HCT116 (cell line): ENCODE results near the gene CD3E. TPM values are rescaled to one million over a fixed set of nuclear protein-coding genes. Genes with fewer than 3 reads are reported as not detected.

Experiments used
- ATAC-seq: fragments of 200-7000 bp; cut with Tn5 transposase; 2 replicates; pipeline ENCODE4 v1.9.1; 2020; ENCODE audit warnings: mild to moderate bottlenecking, moderate library complexity
- BruUV-seq: library from RNA; stranded (reverse); fragments of 400-500 nt; replicated peaks from 2 replicates; lab custom pipeline; 2021; lab: Mats Ljungman, UMichigan
- CTCF ChIA-PET: fragments of 300-600 bp; sonication (Branson Sonifier 250); formaldehyde crosslinking; loops from one replicate; lab custom pipeline; 2021; ENCODE audit warnings: antibody characterized with exemption; lab: Charles Lee
- POLR2A ChIA-PET: fragments of 300-600, 350-600 bp; sonication (Branson Sonifier 250); formaldehyde crosslinking; loops from one replicate; lab custom pipeline; 2021; ENCODE audit warnings: antibody characterized with exemption; lab: Charles Lee
- RAD21 ChIA-PET, 2 experiments: fragments of 300-600 bp; sonication (Branson Sonifier 250); formaldehyde crosslinking; loops; one replicate each; lab custom pipeline; 2023; ENCODE audit warnings: low total read pairs in 2 of 2; ENCODE audit not compliant: uncharacterized antibody in 2 of 2, unreplicated experiment in 2 of 2, low non-redundant PET in 1 of 2; lab: Charles Lee
- DNase-seq: peaks from one replicate; pipeline ENCODE4 v3.0.0-alpha.2; 2010; ENCODE audit warnings: low read depth, low spot score
- H2AFZ ChIP-seq: fragments of 200-600 bp; shearing (Covaris generic), sonication (generic); 2 replicates; pipeline ENCODE4 v1.6.1; 2017; ENCODE audit warnings: low read depth, mixed run types, mixed read lengths, antibody characterized with exemption, low read length; ENCODE audit not compliant: poor library complexity, severe bottlenecking
- H3K27ac ChIP-seq: 2 replicates; pipeline ENCODE4 v1.5.1; 2012; ENCODE audit warnings: low read depth, low read length
- H3K27me3 ChIP-seq: fragments of 200-600 bp; sonication (generic); 2 replicates; pipeline ENCODE4 v1.6.1; 2016; ENCODE audit warnings: mixed run types, low read length, mixed read lengths; ENCODE audit not compliant: insufficient read depth
- H3K36me3 ChIP-seq, 2 experiments: fragments of 200-500 bp in 1 of 2; fragments of 200-600 bp in 1 of 2; sonication (Bioruptor generic) in 1 of 2; sonication (generic) in 1 of 2; 2 replicates each; pipeline versions ENCODE4 v1.5.1 to v1.6.1; 2014 to 2016; ENCODE audit warnings: low read length in 2 of 2, inconsistent platforms in 1 of 2, mixed read lengths in 1 of 2, mixed run types in 1 of 2; ENCODE audit not compliant: insufficient read depth in 2 of 2, control insufficient read depth in 1 of 2
- H3K4me1 ChIP-seq, 2 experiments: fragments of 200-600 bp in 1 of 2; sonication (generic) in 1 of 2; 2 replicates each; pipeline versions ENCODE4 v1.5.1 to v1.6.1; 2012 to 2017; ENCODE audit warnings: low read length in 2 of 2, inconsistent platforms in 1 of 2, mild to moderate bottlenecking in 1 of 2, mixed read lengths in 1 of 2, mixed run types in 1 of 2, moderate library complexity in 1 of 2; ENCODE audit not compliant: insufficient read depth in 2 of 2, control insufficient read depth in 1 of 2
- H3K4me2 ChIP-seq: fragments of 200-600 bp; sonication (generic); 2 replicates; pipeline ENCODE4 v1.6.1; 2017; ENCODE audit warnings: mixed run types, low read length, mixed read lengths
- H3K4me3 ChIP-seq, 2 experiments: fragments of 200-600 bp in 1 of 2; sonication (generic) in 1 of 2; replicated peaks in 1 of 2; 2 replicates each; pipeline ENCODE4 v1.5.1; 2011 to 2016; ENCODE audit warnings: low read length in 2 of 2, control low read depth in 1 of 2, low read depth in 1 of 2, mild to moderate bottlenecking in 1 of 2, mixed read lengths in 1 of 2, mixed run types in 1 of 2
- H3K79me2 ChIP-seq: fragments of 200-600 bp; sonication (generic); 2 replicates; pipeline ENCODE4 v1.6.1; 2017; ENCODE audit warnings: mild to moderate bottlenecking, mixed run types, low read length, moderate library complexity, mixed read lengths; ENCODE audit not compliant: insufficient read depth
- H3K9ac ChIP-seq: fragments of 200-600 bp; sonication (generic); 2 replicates; pipeline ENCODE4 v1.6.1; 2016; ENCODE audit warnings: low read length, mixed read lengths
- H3K9me2 ChIP-seq: fragments of 200-600 bp; sonication (generic), shearing (Covaris generic); 2 replicates; pipeline ENCODE4 v1.6.1; 2017; ENCODE audit warnings: mixed run types, mild to moderate bottlenecking, moderate library complexity; ENCODE audit not compliant: insufficient read depth
- H3K9me3 ChIP-seq, 2 experiments: fragments of 200-500 bp in 1 of 2; fragments of 200-600 bp in 1 of 2; sonication (Bioruptor generic) in 1 of 2; sonication (generic) in 1 of 2; 2 replicates each; pipeline ENCODE4 v1.6.1; 2014 to 2017; ENCODE audit warnings: low read length in 2 of 2, mixed read lengths in 2 of 2, inconsistent platforms in 1 of 2, low read depth in 1 of 2, mild to moderate bottlenecking in 1 of 2, mixed run types in 1 of 2, moderate library complexity in 1 of 2; ENCODE audit not compliant: control insufficient read depth in 1 of 2, insufficient read depth in 1 of 2
- H4K20me1 ChIP-seq: fragments of 200-600 bp; sonication (generic), shearing (Covaris generic); 2 replicates; pipeline ENCODE4 v1.6.1; 2017; ENCODE audit warnings: mixed run types, mild to moderate bottlenecking, moderate library complexity; ENCODE audit not compliant: insufficient read depth
- POLR2A ChIP-seq: IDR thresholded peaks from 2 replicates; pipeline ENCODE4 v1.7.0; 2011; ENCODE audit warnings: borderline replicate concordance; ENCODE audit not compliant: insufficient read depth, insufficient read length; ENCODE audit errors: extremely low read depth
- RAD21 ChIP-seq: IDR thresholded peaks from 2 replicates; pipeline ENCODE4 v1.6.1; 2012; ENCODE audit warnings: low read depth, mild to moderate bottlenecking
- SIN3A ChIP-seq: IDR thresholded peaks from 2 replicates; pipeline ENCODE4 v1.6.1; 2012; ENCODE audit warnings: low read depth
- YY1 ChIP-seq: IDR thresholded peaks from 2 replicates; pipeline ENCODE4 v1.6.1; 2011; ENCODE audit warnings: low read length, low read depth, moderate library complexity, mild to moderate bottlenecking; ENCODE audit not compliant: insufficient replicate concordance; ENCODE audit errors: extremely low read depth
- intact Hi-C: fragments of 100-400 bp; cut with micrococcal nuclease; formaldehyde crosslinking; loops from 2 replicates; pipeline ENCODE4 v1.10.0; 2022
- total RNA-seq: library from RNA; stranded (reverse); gene quantifications from one replicate; pipeline ENCODE4 v1.2.1, GENCODE V29; 2021; ENCODE audit not compliant: unreplicated experiment
- TF ChIP-seq, protein P1 (sequence below), 3 experiments: fragments of 200-600 bp in 1 of 3; sonication (generic) in 1 of 3; IDR thresholded peaks in 2 of 3; conservative IDR thresholded peaks in 1 of 3; 2 replicates each; pipeline ENCODE4 v1.5.1; 2012 to 2017; ENCODE audit warnings: low read depth in 2 of 3, low read length in 2 of 3, antibody characterized with exemption in 1 of 3, borderline replicate concordance in 1 of 3, control low read depth in 1 of 3, mild to moderate bottlenecking in 1 of 3, mixed read lengths in 1 of 3, mixed run types in 1 of 3, moderate library complexity in 1 of 3; ENCODE audit not compliant: insufficient read depth in 1 of 3

The CD3E gene
- total RNA-seq, 1 experiment from 2014 or later: 0.79 TPM

DNA sequence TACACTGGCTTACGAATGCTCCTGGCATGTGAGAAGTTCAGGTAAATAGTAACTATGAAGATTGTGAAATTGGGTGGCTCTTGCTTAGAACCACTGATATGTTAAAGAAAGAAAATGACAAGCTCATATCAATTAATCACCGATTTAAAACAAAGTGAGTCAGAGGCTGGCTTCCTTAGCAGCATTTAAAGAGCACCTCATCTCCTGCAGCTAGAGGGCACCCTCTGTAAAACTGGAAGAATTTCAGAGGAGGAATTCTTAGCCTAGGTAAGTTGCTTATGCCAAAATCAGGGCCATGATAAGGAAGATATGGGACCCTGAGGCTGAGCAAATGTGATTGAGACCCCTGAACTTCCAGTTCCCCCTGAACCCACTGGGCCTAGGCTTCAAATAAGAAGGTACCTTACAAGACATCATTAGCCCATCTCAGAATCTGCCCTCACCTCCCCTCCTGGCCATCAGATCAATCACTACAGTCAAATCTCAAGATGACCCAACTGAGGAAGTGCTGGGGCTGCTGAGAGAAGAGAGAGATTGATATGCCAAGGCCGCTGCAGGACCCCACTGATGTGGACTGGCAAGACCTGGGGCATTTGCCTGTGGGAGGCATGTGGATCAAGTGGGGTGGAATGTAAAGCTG is 8.6 kb upstream of the CD3E start:
- H3K4me3 ChIP-seq: no peak overlapping the region
- H3K36me3 ChIP-seq: no peaks in the 10 kb centered on the region
- DNase-seq: peak; percentile 43
- no peak overlapping the region for H3K9ac ChIP-seq
- H3K79me2 ChIP-seq: no peaks in the 10 kb centered on the region
- peak; percentile 70 for TF ChIP-seq RAD21
- peak; percentile 11 for TF ChIP-seq YY1
- no peak for TF ChIP-seq POLR2A
- TF ChIP-seq, protein P1, sequence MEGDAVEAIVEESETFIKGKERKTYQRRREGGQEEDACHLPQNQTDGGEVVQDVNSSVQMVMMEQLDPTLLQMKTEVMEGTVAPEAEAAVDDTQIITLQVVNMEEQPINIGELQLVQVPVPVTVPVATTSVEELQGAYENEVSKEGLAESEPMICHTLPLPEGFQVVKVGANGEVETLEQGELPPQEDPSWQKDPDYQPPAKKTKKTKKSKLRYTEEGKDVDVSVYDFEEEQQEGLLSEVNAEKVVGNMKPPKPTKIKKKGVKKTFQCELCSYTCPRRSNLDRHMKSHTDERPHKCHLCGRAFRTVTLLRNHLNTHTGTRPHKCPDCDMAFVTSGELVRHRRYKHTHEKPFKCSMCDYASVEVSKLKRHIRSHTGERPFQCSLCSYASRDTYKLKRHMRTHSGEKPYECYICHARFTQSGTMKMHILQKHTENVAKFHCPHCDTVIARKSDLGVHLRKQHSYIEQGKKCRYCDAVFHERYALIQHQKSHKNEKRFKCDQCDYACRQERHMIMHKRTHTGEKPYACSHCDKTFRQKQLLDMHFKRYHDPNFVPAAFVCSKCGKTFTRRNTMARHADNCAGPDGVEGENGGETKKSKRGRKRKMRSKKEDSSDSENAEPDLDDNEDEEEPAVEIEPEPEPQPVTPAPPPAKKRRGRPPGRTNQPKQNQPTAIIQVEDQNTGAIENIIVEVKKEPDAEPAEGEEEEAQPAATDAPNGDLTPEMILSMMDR (IDR thresholded peaks at IDR 0.05 in 2 of 3, conservative IDR thresholded peaks at IDR 0.05 in 1 of 3; ENCODE audit: borderline replicate concordance in 1 of 3, insufficient read depth in 1 of 3, low read depth in 2 of 3, low read length in 2 of 3): peak; percentile 72 to 79 (median 73)
- no peak for TF ChIP-seq SIN3A
- no peaks in the 10 kb centered on the region for H4K20me1 ChIP-seq
- ChIA-PET CTCF (interaction anchor here (0.6 to 2.0 kb wide), 22 partner anchors 9 to 583 kb away, joined by 3 to 17 read pairs (median 4); partner anchors contain the start of genes CD3E and KMT2A), POLR2A (interaction anchor here (1.0 kb wide), 1 partner anchor 63 kb away, joined by 3 read pairs; the partner anchor contains the start of gene UBE4A), RAD21 (interaction anchor here (0.9 to 1.2 kb wide), 2 partner anchors 97 kb away, joined by 3 to 4 read pairs; no protein-coding TSS in a partner anchor)
- H2AFZ ChIP-seq: peak overlapping the region; percentile 81
- H3K9me3 ChIP-seq: no peaks in the 10 kb centered on the region
- no peak overlapping the region for H3K4me2 ChIP-seq
- intact Hi-C loops: loop anchor here (1.0 to 2.0 kb wide), 2 partner anchors 57 to 192 kb away; no protein-coding TSS in a partner anchor
- no peak overlapping the region for H3K27ac ChIP-seq
- peaks cover 0 to 10% of the 10 kb centered on the region in 2 experiments; a peak in 2 of 4 replicates for H3K4me1 ChIP-seq
- no TSS peak for BruUV-seq
- no peaks in the 10 kb centered on the region for H3K9me2 ChIP-seq
- peak; percentile 78 for ATAC-seq
- H3K27me3 ChIP-seq: no peaks in the 10 kb centered on the region
